H9 (cell line): Measurements from ENCODE around the gene COPS9. TPM values are rescaled to one million over a fixed set of nuclear protein-coding genes. Genes with fewer than 3 reads are reported as not detected.

ENCODE experiments used
- DNase-seq: peaks from one replicate; pipeline ENCODE4 v3.0.0-alpha.2; 2017
- H2AFZ ChIP-seq: one replicate; pipeline ENCODE4 v1.6.1; 2013; ENCODE audit warnings: mild to moderate bottlenecking, low read length, control low read depth, moderate library complexity
- H2AK5ac ChIP-seq: 2 replicates; pipeline ENCODE4 v1.6.1; 2013; ENCODE audit warnings: low read length, control low read depth, mixed read lengths; ENCODE audit not compliant: insufficient read length
- H2BK120ac ChIP-seq: one replicate; pipeline ENCODE4 v1.6.1; 2013; ENCODE audit warnings: low read depth, mild to moderate bottlenecking, low read length, control low read depth, inconsistent platforms; ENCODE audit not compliant: poor library complexity, severe bottlenecking
- H2BK12ac ChIP-seq: 2 replicates; pipeline ENCODE4 v1.6.1; 2013; ENCODE audit warnings: low read length, control low read depth, mixed read lengths, low read depth; ENCODE audit not compliant: insufficient read length
- H2BK15ac ChIP-seq: 2 replicates; pipeline ENCODE4 v1.6.1; 2013; ENCODE audit warnings: low read depth, low read length, control low read depth
- H2BK20ac ChIP-seq: one replicate; pipeline ENCODE4 v1.6.1; 2013; ENCODE audit warnings: low read depth, mild to moderate bottlenecking, low read length, control low read depth, inconsistent platforms; ENCODE audit not compliant: poor library complexity, severe bottlenecking
- H2BK5ac ChIP-seq: 2 replicates; pipeline ENCODE4 v1.6.1; 2013; ENCODE audit warnings: low read length, control low read depth, mixed read lengths; ENCODE audit not compliant: insufficient read length
- H3K14ac ChIP-seq: 2 replicates; pipeline ENCODE4 v1.6.1; 2013; ENCODE audit warnings: low read length, control low read depth; ENCODE audit not compliant: insufficient read depth
- H3K18ac ChIP-seq: 2 replicates; pipeline ENCODE4 v1.6.1; 2013; ENCODE audit warnings: low read depth, mild to moderate bottlenecking, mixed read lengths, low read length, control low read depth; ENCODE audit not compliant: insufficient read length
- H3K23ac ChIP-seq: 2 replicates; pipeline ENCODE4 v1.6.1; 2013; ENCODE audit warnings: low read length, control low read depth, mixed read lengths, low read depth; ENCODE audit not compliant: insufficient read length
- H3K23me2 ChIP-seq: 2 replicates; pipeline ENCODE4 v1.6.1; 2013; ENCODE audit warnings: low read depth, mild to moderate bottlenecking, mixed read lengths, low read length, control low read depth; ENCODE audit not compliant: insufficient read length, poor library complexity, severe bottlenecking
- H3K27ac ChIP-seq: 2 replicates; pipeline ENCODE4 v1.5.1; 2013; ENCODE audit warnings: low read length, control low read depth, mixed read lengths, low read depth; ENCODE audit not compliant: insufficient read length
- H3K27me3 ChIP-seq: 2 replicates; pipeline ENCODE4 v1.6.1; 2013; ENCODE audit warnings: low read length, control low read depth, inconsistent platforms; ENCODE audit not compliant: insufficient read depth
- H3K4ac ChIP-seq: 2 replicates; pipeline ENCODE4 v1.6.1; 2013; ENCODE audit warnings: low read depth, mild to moderate bottlenecking, control low read depth, inconsistent platforms, low read length, moderate library complexity
- H3K4me1 ChIP-seq: 2 replicates; pipeline ENCODE4 v1.6.1; 2013; ENCODE audit warnings: low read length, control low read depth, inconsistent platforms; ENCODE audit not compliant: insufficient read depth
- H3K4me2 ChIP-seq: 2 replicates; pipeline ENCODE4 v1.6.1; 2013; ENCODE audit warnings: low read length, control low read depth, mixed read lengths; ENCODE audit not compliant: insufficient read length, insufficient read depth
- H3K56ac ChIP-seq: 2 replicates; pipeline ENCODE4 v1.6.1; 2013; ENCODE audit warnings: low read depth, mild to moderate bottlenecking, mixed read lengths, low read length, control low read depth; ENCODE audit not compliant: insufficient read length
- H3K79me1 ChIP-seq: 2 replicates; pipeline ENCODE4 v1.6.1; 2013; ENCODE audit warnings: low read depth, mild to moderate bottlenecking, moderate library complexity, low read length, control low read depth, inconsistent platforms; ENCODE audit not compliant: insufficient read depth, poor library complexity, severe bottlenecking
- H3K79me2 ChIP-seq: 2 replicates; pipeline ENCODE4 v1.6.1; 2013; ENCODE audit warnings: low read length, control low read depth, inconsistent platforms; ENCODE audit not compliant: insufficient read depth
- H3K9ac ChIP-seq: 2 replicates; pipeline ENCODE4 v1.6.1; 2013; ENCODE audit warnings: low read length, control low read depth, mixed read lengths; ENCODE audit not compliant: insufficient read length; ENCODE audit errors: extremely low read depth
- H3K9me3 ChIP-seq: one replicate; pipeline ENCODE4 v1.6.1; 2013; ENCODE audit warnings: low read depth, low read length, inconsistent platforms; ENCODE audit not compliant: control insufficient read depth
- H3T11ph ChIP-seq: one replicate; pipeline ENCODE4 v1.6.1; 2013; ENCODE audit warnings: mild to moderate bottlenecking, low read length, control low read depth, inconsistent platforms
- H4K20me1 ChIP-seq: one replicate; pipeline ENCODE4 v1.6.1; 2013; ENCODE audit not compliant: control insufficient read depth, insufficient read length, insufficient read depth
- H4K5ac ChIP-seq: 2 replicates; pipeline ENCODE4 v1.6.1; 2013; ENCODE audit warnings: low read depth, mild to moderate bottlenecking, mixed read lengths, low read length, control low read depth; ENCODE audit not compliant: insufficient read length
- H4K8ac ChIP-seq: replicated peaks from 2 replicates; pipeline ENCODE4 v1.6.1; 2013; ENCODE audit warnings: low read length, control low read depth, mixed read lengths, low read depth; ENCODE audit not compliant: insufficient read length
- H4K91ac ChIP-seq: 2 replicates; pipeline ENCODE4 v1.6.1; 2013; ENCODE audit warnings: low read depth, mild to moderate bottlenecking, moderate library complexity, mixed read lengths, low read length, control low read depth; ENCODE audit not compliant: insufficient read length
- H3K27ac Mint-ChIP-seq, 3 experiments: 2 replicates in 2 of 3; 3 replicates in 1 of 3; pipeline ENCODE4 v1.8.0; 2020 to 2021; ENCODE audit warnings: mixed read lengths in 3 of 3, mild to moderate bottlenecking in 1 of 3, moderate library complexity in 1 of 3
- H3K27me3 Mint-ChIP-seq: 2 replicates; pipeline ENCODE4 v1.8.0; 2021; ENCODE audit warnings: low read depth, mild to moderate bottlenecking, moderate library complexity, mixed read lengths
- H3K36me3 Mint-ChIP-seq, 3 experiments: 2 replicates in 2 of 3; 3 replicates in 1 of 3; pipeline ENCODE4 v1.8.0; 2020 to 2021; ENCODE audit warnings: low read depth in 3 of 3, mixed read lengths in 3 of 3; ENCODE audit not compliant: insufficient read depth in 1 of 3
- H3K4me1 Mint-ChIP-seq, 2 experiments: 2 replicates each; pipeline ENCODE4 v1.8.0; 2020; ENCODE audit warnings: mixed read lengths in 2 of 2
- H3K4me3 Mint-ChIP-seq, 2 experiments: 2 replicates in 1 of 2; 3 replicates in 1 of 2; pipeline ENCODE4 v1.8.0; 2020 to 2021; ENCODE audit warnings: mild to moderate bottlenecking in 2 of 2, mixed read lengths in 2 of 2, moderate library complexity in 1 of 2
- H3K9me3 Mint-ChIP-seq, 2 experiments: 2 replicates in 1 of 2; 3 replicates in 1 of 2; pipeline ENCODE4 v1.8.0; 2020; ENCODE audit warnings: mild to moderate bottlenecking in 2 of 2, mixed read lengths in 2 of 2, moderate library complexity in 1 of 2
- WGBS: extraction: QIAGEN DNeasy Blood & Tissue Kit; methylation state at CpG from one replicate; pipeline ENCODE4 v1.1.7; 2013; ENCODE audit warnings: missing lambda C conversion rate, low lambda C conversion rate, mixed read lengths; ENCODE audit not compliant: insufficient read length; ENCODE audit errors: extremely low coverage; 5-methylcytosine and 5-hydroxymethylcytosine counted together
- total RNA-seq: library from RNA; stranded (reverse); gene quantifications from 2 replicates; pipeline ENCODE4 v1.2.1, GENCODE V29; 2021
- TF ChIP-seq, protein P1 (sequence below): fragments of 200-600 bp; sonication (generic); conservative IDR thresholded peaks from 3 replicates; pipeline ENCODE4 v1.8.0; 2021; ENCODE audit warnings: antibody characterized with exemption, mild to moderate bottlenecking

The COPS9 gene
- total RNA-seq, 1 experiment from 2014 or later = 142 TPM

DNA sequence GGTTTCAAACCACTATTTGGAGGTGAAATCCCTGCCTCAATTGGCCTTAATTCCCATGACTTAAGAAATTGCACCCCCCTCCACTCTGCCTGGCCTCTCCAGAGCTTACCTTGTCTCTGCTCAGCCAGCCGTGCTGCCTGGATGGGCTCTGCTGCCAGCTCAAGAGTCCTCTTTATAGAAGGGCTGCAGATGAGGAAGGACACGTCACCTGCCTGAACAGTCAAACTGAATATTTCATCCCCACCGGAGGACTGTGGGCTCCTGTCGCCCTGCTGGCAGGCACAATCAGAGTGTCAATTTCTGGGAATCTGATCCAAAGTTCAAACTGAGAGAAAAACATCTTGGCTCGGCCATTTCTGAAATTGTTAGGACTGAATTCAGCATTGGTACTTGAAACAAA is 4.4 kb upstream of the COPS9 start, which contains the start of gene OTOS:
Gene OTOS, minus strand, starts transcription at position 148 of the 400 bp plus-strand sequence. CDS start 332 bp downstream, outside the sequence.
- Histone ChIP-seq H4K20me1 (no peaks in the 10 kb centered on the region), H3K79me2 (peaks cover 3% of the 10 kb centered on the region; the same call in 1 of the 2 replicates), H2BK120ac (no peak within 1 kb of the TSS), H3K23me2 (peaks cover 7% of the 10 kb centered on the region), H2AK5ac (no peak within 1 kb of the TSS), H3K9ac (no peak within 1 kb of the TSS), H4K8ac (no peak within 1 kb of the TSS), H4K91ac (no peak within 1 kb of the TSS), H3K79me1 (no peaks in the 10 kb centered on the region), H2BK20ac (no peak within 1 kb of the TSS), H3K56ac (no peak within 1 kb of the TSS), H2AFZ (no peak within 1 kb of the TSS), H2BK12ac (no peak within 1 kb of the TSS), H3K18ac (no peak within 1 kb of the TSS), H4K5ac (no peak within 1 kb of the TSS), H3K14ac (no peak within 1 kb of the TSS; the same call in 1 of the 2 replicates), H3K4ac (no peak within 1 kb of the TSS), H2BK15ac (no peak within 1 kb of the TSS), H3K27ac (no peak within 1 kb of the TSS), H3K23ac (no peak within 1 kb of the TSS), H2BK5ac (no peak within 1 kb of the TSS), H3T11ph (no peak within 1 kb of the TSS), H3K4me2 (no peak within 1 kb of the TSS), H3K9me3 (no peaks in the 10 kb centered on the region), H3K27me3 (no peaks in the 10 kb centered on the region; the same call in 1 of the 2 replicates), H3K4me1 (no peaks in the 10 kb centered on the region; the same call in 1 of the 2 replicates)
- no peaks in the 10 kb centered on the region; a peak in 1 of 7 replicates for H3K36me3 Mint-ChIP-seq
- H3K4me1 Mint-ChIP-seq = peaks cover 12 to 24% of the 10 kb centered on the region in 2 experiments
- peaks cover 23% of the 10 kb centered on the region for H3K27me3 Mint-ChIP-seq
- H3K27ac Mint-ChIP-seq = peak within 1 kb of the TSS in 2 of 3 experiments; percentile 44 to 48; a peak in 3 of 7 replicates
- H3K4me3 Mint-ChIP-seq = no peak within 1 kb of the TSS
- WGBS = no CpG with 5 or more reads among the region's 5 CpGs
- no peak for DNase-seq
- TF ChIP-seq, protein P1, sequence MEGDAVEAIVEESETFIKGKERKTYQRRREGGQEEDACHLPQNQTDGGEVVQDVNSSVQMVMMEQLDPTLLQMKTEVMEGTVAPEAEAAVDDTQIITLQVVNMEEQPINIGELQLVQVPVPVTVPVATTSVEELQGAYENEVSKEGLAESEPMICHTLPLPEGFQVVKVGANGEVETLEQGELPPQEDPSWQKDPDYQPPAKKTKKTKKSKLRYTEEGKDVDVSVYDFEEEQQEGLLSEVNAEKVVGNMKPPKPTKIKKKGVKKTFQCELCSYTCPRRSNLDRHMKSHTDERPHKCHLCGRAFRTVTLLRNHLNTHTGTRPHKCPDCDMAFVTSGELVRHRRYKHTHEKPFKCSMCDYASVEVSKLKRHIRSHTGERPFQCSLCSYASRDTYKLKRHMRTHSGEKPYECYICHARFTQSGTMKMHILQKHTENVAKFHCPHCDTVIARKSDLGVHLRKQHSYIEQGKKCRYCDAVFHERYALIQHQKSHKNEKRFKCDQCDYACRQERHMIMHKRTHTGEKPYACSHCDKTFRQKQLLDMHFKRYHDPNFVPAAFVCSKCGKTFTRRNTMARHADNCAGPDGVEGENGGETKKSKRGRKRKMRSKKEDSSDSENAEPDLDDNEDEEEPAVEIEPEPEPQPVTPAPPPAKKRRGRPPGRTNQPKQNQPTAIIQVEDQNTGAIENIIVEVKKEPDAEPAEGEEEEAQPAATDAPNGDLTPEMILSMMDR = no peak
- no peaks in the 10 kb centered on the region for H3K9me3 Mint-ChIP-seq
